WI38 (cell line): ENCODE results near the gene KCNAB2.

Experiments used
- H3K4me3 ChIP-seq: 2 replicates; pipeline ENCODE4 v1.5.1; 2011; ENCODE audit warnings: low read depth, mild to moderate bottlenecking, control low read depth, low read length
- TF ChIP-seq, protein P1 (sequence below): IDR thresholded peaks from 2 replicates; pipeline ENCODE4 v1.5.1; 2012; ENCODE audit warnings: low read depth, mild to moderate bottlenecking, control low read depth, low read length

KCNAB2 gene

DNA sequence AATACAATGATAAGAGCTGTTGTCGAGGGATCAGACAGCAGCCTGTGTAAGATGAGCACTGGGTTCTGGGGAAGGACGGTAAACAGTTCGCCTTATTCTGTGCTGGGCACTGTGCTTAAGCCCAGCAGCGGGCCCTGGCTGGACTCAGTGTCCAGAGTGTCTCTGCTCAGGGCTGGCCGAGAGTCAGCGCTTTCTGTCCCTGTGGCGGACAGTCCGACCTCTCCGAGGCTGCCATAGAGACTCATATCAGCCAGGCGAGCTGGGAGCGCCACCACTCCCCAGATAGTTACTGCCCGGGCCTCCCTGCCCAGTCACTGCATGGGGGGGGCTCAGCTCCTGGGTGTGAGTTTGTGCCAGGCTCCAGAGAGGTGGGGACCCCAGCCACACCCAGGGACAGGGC, 38.8 kb upstream of the KCNAB2 start:
- TF ChIP-seq, protein P1, sequence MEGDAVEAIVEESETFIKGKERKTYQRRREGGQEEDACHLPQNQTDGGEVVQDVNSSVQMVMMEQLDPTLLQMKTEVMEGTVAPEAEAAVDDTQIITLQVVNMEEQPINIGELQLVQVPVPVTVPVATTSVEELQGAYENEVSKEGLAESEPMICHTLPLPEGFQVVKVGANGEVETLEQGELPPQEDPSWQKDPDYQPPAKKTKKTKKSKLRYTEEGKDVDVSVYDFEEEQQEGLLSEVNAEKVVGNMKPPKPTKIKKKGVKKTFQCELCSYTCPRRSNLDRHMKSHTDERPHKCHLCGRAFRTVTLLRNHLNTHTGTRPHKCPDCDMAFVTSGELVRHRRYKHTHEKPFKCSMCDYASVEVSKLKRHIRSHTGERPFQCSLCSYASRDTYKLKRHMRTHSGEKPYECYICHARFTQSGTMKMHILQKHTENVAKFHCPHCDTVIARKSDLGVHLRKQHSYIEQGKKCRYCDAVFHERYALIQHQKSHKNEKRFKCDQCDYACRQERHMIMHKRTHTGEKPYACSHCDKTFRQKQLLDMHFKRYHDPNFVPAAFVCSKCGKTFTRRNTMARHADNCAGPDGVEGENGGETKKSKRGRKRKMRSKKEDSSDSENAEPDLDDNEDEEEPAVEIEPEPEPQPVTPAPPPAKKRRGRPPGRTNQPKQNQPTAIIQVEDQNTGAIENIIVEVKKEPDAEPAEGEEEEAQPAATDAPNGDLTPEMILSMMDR: no peak
- H3K4me3 ChIP-seq: no peak overlapping the region

DNA sequence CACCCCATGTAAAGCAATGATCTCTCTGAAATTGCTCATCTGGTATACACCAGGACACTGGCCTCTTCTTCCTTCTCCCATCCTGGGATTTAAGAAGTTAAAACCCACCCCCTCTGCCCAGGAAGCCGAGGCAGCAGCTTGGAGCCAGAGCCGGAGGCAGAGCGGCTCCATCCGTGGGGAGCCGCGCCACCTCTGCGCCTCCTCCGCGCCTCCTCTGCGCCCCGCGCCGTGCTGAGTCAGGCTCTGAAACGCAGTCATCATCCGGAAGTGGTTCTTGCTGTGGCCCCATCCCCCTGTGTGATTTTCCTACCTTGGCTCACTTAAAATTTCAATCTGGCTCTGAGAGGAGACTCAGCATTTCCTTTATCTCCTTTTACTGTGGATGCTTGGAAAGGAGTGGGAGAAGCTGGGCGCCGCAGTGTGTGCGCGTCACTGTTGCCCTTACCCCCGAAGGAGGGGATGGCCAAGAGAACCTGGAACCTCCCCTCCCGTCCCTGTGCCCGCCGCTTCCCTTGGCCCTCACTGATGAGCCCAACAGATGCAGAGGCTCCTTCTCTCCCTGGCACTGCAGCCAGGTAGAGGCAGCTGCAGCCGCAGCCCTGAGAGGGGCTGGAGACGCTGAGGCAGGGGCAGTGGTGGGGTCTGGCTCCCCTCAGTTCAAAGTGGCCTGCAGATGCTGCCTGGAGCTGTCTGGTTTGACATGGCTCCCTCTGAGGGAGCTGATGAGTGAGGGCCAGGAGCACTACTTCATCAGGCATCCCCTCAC, 38.2 kb upstream of the KCNAB2 start:
- H3K4me3 ChIP-seq: no peak overlapping the region
- TF ChIP-seq, protein P1: no peak

DNA sequence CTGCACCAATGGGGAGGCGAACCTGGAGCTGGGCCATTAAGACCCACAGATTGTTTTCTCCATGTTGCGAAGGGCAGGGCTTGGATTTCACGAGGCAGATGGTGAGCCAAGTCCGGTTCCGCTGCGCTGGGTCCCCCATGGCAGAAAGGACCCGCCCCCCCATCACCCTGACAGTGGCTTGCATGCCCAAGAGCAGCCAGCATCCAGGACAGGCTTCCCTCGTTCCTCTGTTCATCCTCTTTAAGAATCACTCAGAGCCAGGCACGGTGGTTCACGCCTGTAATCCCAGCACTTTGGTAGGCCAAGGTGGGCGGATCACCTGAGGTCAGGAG, 37.6 kb upstream of the KCNAB2 start:
- H3K4me3 ChIP-seq: no peak overlapping the region
- TF ChIP-seq, protein P1: no peak

DNA sequence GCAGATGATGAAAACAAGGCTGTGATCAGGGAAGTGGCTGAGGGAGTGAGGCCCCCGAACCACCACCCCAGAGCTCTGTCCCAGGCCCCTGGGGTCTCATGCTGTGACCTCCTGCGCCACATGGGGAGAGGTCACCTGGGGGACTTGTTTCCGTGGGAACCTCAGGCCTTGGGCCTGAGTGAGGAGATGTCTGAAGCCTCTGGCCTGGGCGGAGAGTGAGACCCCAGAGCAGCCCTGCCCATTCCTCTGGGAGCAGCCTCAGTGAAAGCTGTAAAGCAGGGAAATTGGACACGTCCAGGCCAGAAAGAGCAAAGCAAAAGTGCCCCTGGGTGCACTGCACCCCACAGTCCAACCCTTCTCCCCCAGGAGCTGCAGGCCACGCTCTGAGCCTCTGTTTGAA, 37.0 kb upstream of the KCNAB2 start:
- TF ChIP-seq, protein P1: no peak
- no peak overlapping the region for H3K4me3 ChIP-seq

DNA sequence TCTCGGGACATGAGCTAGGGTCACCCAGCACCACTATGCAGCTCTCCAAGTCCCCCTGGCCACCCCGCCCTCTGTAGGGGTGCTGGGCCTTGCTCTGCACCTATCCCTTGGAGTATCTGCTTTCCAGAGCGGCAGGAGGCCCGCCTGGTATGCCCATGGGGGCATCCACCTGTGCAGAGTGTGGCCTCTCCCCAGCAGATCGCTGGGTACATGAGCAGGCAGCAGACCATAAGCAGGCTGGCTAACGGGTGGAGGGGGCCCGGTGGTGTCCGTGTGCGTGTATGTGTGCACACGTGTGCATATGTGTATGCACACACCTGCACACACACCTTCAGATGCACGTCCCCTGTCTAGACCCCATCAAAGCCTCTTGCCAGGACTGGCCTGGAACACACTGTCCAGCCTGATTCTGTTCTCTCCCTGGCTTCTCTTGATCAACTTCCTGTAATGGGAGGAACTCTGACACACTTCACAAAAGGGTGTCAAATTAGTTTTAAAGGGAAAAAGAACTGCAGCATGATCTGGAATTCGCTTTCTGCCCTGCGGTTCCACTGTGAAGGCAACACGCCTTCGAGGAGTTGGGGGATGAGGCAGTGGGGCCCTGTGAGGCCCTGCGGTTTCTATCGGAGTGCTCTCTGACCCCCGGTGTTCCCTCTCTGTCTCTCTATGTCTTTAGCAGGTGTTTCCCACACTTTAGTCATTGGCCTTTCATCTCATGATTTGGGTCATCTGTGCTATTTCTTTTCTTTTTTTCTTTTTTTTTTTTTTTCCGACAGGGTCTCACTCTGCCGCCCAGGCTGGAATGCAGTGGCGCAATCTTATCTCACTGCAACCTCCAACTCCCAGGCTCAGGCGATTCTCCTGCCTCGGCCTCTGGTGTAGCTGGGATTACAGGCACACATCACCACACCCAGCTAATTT, 36.3 kb upstream of the KCNAB2 start:
- TF ChIP-seq, protein P1: no peak
- no peak overlapping the region for H3K4me3 ChIP-seq

DNA sequence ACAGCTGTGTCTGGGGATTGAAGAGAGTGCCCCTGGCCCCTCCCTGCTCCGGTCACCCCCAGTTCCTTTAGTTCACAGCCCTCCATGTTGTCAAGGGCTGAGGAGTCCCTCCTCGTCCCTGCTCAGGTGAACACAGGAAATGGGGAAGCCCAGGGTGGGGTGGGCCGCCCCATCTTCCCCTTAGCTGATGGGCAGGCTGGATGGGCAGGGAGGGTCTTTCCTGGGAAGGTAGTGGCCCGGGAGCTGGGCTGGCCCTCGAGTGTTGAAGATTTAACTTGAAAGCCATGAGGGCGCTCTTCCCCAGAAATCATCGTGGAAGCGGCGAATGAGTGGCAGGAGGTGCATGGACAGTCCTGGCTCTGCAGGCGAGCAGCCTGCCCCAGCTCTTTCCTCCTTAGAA, 35.1 kb upstream of the KCNAB2 start:
- TF ChIP-seq, protein P1: no peak
- H3K4me3 ChIP-seq: no peak overlapping the region

DNA sequence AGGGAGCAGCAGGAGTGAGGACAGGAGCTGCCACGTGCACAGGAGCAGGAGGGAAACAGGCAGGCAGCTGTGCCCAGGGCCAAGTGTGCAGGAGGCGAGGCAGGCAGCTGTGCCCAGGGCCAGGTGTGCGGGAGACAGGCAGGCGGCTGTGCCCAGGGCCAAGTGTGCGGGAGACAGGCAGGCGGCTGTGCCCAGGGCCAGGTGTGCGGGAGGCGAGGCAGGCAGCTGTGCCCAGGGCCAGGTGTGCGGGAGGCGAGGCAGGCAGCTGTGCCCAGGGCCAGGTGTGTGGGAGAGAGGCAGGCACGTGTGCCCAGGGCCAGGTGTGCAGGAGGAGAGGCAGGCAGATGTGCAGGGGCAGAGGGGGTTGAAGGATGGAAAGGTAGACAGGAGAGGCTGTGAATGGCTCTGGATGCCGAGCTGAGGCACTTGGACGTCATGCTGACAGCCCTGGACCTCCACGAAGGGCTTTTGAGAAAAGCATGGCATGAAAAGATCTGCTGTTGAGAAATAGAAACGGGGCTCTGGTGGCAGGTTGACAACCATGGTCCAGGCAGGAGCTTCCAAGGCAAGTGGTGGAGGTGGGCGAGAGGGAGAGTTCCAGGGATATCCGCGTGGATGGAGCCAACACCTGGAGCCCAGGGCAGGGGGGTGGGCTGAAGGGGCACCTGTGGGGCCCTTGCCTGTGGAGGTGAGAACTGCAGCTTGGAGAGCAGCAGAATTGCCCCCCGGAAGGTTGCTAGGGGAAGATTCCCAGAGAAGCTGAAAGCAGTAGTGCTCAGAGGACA, 34.3 kb upstream of the KCNAB2 start:
- TF ChIP-seq, protein P1: no peak

More for the DNA sequence above, 34.3 kb upstream of the KCNAB2 start:
- no peak overlapping the region for H3K4me3 ChIP-seq
